ENCODE results near the gene SLC66A1.

DNA sequence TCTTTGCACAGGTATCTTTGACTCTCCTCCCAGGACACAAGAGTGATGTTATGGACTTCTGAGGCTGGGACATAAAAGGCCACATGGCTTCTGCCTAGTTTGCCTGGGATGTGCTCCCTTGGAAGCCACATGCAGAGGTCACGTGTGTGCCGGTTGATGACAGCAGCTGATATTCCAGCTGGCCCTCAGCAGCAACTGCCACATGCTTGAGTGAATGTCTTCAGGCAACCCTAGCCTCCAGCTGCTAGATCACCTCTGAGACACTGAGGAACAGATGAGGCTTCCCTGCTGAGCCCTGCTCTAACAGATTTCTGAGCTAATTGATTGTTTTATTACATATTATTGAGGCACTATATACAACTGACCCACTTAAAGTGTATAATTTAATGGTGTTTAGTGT lies 11.9 kb upstream of the SLC66A1 start:
- TF ChIP-seq POLR2A (IDR thresholded peaks at IDR 0.05; ENCODE audit: low read length) (no peak), GATA1 (IDR thresholded peaks at IDR 0.05; ENCODE audit: low read depth, low read length) (no peak)

All from erythroblast (primary cell).